ENCODE results near the gene ESRRG. TPM values are rescaled to one million over a fixed set of nuclear protein-coding genes. Genes with fewer than 3 reads are reported as not detected.

ESRRG gene
- total RNA-seq, 2 experiments from 2014 or later, result not detected

GRCh38 chr1:216523449-216524190 lies 199.6 kb downstream of the ESRRG start:
- Mint-ChIP-seq H3K27me3 (no peaks in the 10 kb centered on the region), H3K27ac (no peak overlapping the region), H3K4me1 (ENCODE audit: low read depth) (no peaks in the 10 kb centered on the region), H3K4me3 (no peak overlapping the region), H3K36me3 (ENCODE audit: low read depth) (no peaks in the 10 kb centered on the region), H3K9me3 (peaks cover 6% of the 10 kb centered on the region)
- intact Hi-C loops (cut with micrococcal nuclease), result no loop called here
- POLR2A ChIA-PET, result no interaction called here
- no peak for DNase-seq
- TF ChIP-seq CTCF (IDR thresholded peaks at IDR 0.05), result no peak
- no peak for ATAC-seq
- CTCF ChIA-PET, result no interaction called here

GRCh38 chr1:216523043-216523442 lies 200.2 kb downstream of the ESRRG start:
- H3K9me3 Mint-ChIP-seq, result peaks cover 6% of the 10 kb centered on the region
- H3K27me3 Mint-ChIP-seq, result no peaks in the 10 kb centered on the region
- ChIA-PET CTCF (no interaction called here), POLR2A (no interaction called here)
- intact Hi-C loops (cut with micrococcal nuclease), result no loop called here
- no peaks in the 10 kb centered on the region for H3K4me1 Mint-ChIP-seq (ENCODE audit: low read depth)
- H3K4me3 Mint-ChIP-seq, result no peak overlapping the region
- H3K36me3 Mint-ChIP-seq (ENCODE audit: low read depth), result no peaks in the 10 kb centered on the region
- H3K27ac Mint-ChIP-seq, result no peak overlapping the region
- ATAC-seq, result no peak
- no peak for DNase-seq
- no peak for TF ChIP-seq CTCF (IDR thresholded peaks at IDR 0.05)

- no peaks in the 10 kb centered on the region for H3K27me3 Mint-ChIP-seq
- no peak overlapping the region for H3K4me3 Mint-ChIP-seq
- no peak for ATAC-seq
- DNase-seq, result no peak
- ChIA-PET CTCF (no interaction called here), POLR2A (no interaction called here)
- peaks cover 4% of the 10 kb centered on the region for H3K9me3 Mint-ChIP-seq
- no peak overlapping the region for H3K27ac Mint-ChIP-seq
- intact Hi-C loops (cut with micrococcal nuclease), result no loop called here
- no peaks in the 10 kb centered on the region for H3K36me3 Mint-ChIP-seq (ENCODE audit: low read depth)
- no peaks in the 10 kb centered on the region for H3K4me1 Mint-ChIP-seq (ENCODE audit: low read depth)
- no peak for TF ChIP-seq CTCF (IDR thresholded peaks at IDR 0.05)
Measured at GRCh38 chr1:216521477-216521876, 201.8 kb downstream of the ESRRG start.

- H3K4me3 Mint-ChIP-seq, result no peak overlapping the region
- no peaks in the 10 kb centered on the region for H3K9me3 Mint-ChIP-seq
- no peaks in the 10 kb centered on the region for H3K4me1 Mint-ChIP-seq (ENCODE audit: low read depth)
- DNase-seq (no peak), ATAC-seq (no peak)
- ChIA-PET POLR2A (no interaction called here), CTCF (no interaction called here)
- no peaks in the 10 kb centered on the region for H3K27me3 Mint-ChIP-seq
- intact Hi-C loops (cut with micrococcal nuclease), result no loop called here
- H3K36me3 Mint-ChIP-seq (ENCODE audit: low read depth), result no peaks in the 10 kb centered on the region
- no peak overlapping the region for H3K27ac Mint-ChIP-seq
- no peak for TF ChIP-seq CTCF (IDR thresholded peaks at IDR 0.05)
Measured at GRCh38 chr1:216518844-216519627, 204.2 kb downstream of the ESRRG start.

- POLR2A ChIA-PET, result no interaction called here
- Mint-ChIP-seq H3K27ac (no peak overlapping the region), H3K4me1 (ENCODE audit: low read depth) (no peaks in the 10 kb centered on the region), H3K36me3 (ENCODE audit: low read depth) (no peaks in the 10 kb centered on the region), H3K4me3 (no peak overlapping the region), H3K27me3 (no peaks in the 10 kb centered on the region), H3K9me3 (peaks cover 6% of the 10 kb centered on the region)
- CTCF ChIA-PET, result no interaction called here
- no peak for DNase-seq
- intact Hi-C loops (cut with micrococcal nuclease), result no loop called here
- TF ChIP-seq CTCF (IDR thresholded peaks at IDR 0.05), result no peak
- ATAC-seq, result no peak
Measured at GRCh38 chr1:216502528-216503162, 220.6 kb downstream of the ESRRG start.
